Stimulated activated naive CD8-positive, alpha-beta T cell treated with anti-CD3 and anti-CD28 coated beads, Interleukin-15, Interleukin-2, amounts not matched to agents 100 U/mL and 50 U/mL, for 24 hours (primary cell): ENCODE data around the gene PRDM11.
"Not testable (repeated sequence)": the region's sequence is repeated elsewhere in the genome, so short reads cannot be mapped to it uniquely, and the experiment has no call there.

ENCODE experiments used
- ATAC-seq: fragments of 150-1000 bp; cut with Tn5 transposase; one replicate; pipeline ENCODE4 v1.10.0; 2021
- DNase-seq: peaks from one replicate; pipeline ENCODE4 v3.0.0; 2021

Gene PRDM11

DNA sequence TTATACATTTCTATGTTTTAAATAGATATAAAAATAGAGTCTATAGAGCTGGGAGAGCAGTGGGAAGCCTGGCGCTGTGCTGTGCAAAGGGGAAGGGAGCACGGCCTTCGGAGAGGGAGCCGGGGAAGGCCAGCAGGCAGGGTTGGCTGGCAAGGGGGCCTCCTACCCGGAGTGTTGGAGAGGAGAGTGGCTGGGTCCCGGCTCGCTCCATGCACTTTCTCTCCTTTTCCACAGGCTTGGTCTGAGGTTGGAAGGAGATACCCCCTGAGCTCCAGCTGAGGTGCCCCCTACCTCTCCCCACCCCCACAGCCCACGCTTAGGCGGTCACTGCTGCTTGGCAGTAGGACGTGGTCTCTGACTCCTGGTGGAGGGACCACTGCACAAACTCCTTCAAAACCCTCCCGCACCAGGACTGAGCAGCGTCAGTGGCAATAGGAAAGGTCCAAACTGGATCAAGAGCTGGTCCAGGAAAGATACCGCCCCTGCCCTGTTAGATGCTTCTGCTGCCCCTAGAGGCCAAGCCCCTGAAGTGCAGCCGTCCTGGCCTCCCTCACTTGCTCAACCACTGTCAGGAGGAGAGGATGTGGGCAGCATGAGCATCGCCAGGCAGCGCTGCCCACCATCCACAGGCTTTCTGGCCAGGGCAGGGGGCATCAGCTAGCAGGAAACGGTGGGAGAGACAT lies 86.8 kb downstream of the PRDM11 start:
- DNase-seq (peak; percentile 74), ATAC-seq (peak; percentile 56)

DNA sequence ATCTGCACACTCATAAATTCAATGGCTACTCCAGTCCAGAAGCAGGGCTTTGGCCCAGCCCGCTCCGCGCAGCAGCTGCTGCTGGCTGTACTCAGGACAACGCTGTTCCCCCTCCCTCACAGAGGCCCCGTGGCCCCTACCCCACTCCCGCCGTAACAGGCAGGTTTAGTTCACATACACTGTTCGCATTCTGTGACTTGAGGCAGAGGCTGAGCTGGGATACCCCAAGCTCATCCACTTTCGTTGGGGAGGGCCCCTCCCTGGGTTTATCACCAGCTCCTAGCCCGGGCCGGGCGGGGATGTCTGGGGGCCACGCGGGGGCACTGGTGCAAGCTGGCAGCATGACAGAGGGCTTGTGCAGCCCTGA lies 87.3 kb downstream of the PRDM11 start:
- ATAC-seq (no peak), DNase-seq (no peak)

DNA sequence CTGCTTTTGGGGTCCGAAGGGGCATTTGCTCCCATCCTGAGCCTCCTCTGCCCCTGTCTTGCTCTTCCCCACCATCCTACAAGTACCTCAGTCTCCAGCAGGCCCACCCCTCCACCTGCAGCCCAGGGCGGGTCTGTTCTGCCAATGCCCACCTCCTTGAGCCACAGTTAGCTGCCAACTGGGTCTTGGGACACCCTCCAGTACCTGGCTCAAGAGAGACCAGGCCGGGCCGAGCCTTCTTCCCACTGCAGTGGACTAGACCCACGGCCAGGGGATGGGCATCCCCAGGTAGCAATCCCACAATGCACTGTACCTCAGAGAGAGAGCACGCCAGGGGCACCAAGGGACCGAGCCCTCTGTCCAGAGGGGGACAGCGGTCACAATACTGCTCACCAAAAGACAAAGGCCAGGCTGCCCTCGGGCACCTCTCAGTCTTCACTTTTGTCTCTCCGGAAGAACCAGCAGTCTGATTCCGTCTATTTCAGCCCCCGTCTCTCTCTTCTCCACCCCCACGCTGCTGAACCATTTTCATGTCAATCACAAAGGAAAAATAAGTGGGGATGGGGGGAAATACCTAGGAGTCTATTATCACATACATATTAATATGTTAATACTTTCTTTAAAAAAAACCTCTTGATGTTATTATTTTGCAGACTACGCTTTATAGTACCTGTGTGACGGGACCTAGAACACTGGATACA lies 88.0 kb downstream of the PRDM11 start:
- no peak for ATAC-seq
- DNase-seq, result no peak

DNA sequence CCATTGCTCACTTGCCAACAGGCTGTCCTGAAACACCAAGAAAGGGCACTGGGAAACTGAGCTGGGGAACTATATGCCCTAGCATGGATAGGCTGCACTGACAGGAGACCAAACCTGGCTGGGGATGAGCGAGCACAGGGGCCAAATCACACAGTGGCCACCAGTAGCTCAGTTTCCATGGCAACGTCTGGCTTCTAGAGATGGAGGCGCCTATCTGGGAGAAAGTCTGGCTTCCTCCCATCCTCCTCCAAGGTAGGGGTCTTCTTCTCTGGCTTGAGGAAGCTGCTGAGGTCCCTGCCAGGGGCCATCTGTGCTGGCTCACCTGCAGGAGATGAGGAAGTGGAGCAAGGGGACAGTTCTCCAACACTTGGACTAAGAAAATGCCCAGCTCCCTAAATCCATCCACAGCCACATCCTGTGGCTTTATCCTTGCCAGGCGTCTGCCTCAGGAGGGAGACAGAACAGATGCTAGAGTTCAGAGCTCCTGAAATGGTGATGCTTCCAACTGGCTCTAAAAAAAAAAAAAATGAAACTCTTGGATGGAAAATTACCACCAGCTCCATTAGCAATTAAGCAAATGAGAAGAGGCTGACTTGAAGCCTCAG lies 91.4 kb downstream of the PRDM11 start:
- DNase-seq (no peak), ATAC-seq (no peak)

GRCh38 chr11:45238724-45239123 lies 92.3 kb downstream of the PRDM11 start:
- ATAC-seq (no peak), DNase-seq (no peak)

DNA sequence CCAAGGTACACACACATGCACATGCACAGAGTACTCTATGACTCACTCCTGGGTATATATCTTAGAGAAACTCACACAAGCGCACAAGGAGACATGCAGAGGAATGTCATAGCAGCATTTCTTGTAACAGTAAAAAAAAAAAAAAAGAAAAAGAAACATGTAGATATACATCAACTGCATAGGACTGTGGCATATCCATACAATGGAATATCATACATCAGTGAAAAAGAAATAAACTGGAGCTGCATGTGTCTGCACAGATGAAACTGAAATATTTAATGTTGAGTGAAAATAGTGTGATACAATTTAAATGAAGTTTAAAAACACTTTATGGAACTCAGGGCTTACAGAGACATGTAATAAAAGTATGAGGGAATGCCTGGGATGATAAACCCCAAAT lies 93.3 kb downstream of the PRDM11 start:
- no peak for DNase-seq
- ATAC-seq, result no peak

DNA sequence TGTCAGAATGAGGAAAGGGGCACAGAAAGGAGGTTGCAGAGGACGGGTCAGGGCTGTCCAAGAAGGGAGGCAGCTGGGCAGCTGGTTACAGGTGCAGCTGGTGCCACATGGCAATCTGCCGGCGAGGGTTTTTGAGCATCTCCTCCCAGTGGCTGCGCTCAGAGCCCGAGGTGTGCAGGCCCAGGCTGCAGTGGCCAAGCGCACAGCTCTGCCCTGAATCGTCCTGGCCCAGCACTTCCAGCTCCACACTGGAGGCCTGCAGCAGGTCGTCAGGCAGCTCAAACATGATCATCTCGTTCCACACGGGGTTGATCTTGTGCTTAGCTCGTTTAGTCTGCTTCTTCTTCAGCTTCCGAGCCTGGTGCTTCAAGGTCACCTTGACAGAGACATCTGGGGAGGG lies 97.5 kb downstream of the PRDM11 start:
- no peak for DNase-seq
- ATAC-seq, result no peak

DNA sequence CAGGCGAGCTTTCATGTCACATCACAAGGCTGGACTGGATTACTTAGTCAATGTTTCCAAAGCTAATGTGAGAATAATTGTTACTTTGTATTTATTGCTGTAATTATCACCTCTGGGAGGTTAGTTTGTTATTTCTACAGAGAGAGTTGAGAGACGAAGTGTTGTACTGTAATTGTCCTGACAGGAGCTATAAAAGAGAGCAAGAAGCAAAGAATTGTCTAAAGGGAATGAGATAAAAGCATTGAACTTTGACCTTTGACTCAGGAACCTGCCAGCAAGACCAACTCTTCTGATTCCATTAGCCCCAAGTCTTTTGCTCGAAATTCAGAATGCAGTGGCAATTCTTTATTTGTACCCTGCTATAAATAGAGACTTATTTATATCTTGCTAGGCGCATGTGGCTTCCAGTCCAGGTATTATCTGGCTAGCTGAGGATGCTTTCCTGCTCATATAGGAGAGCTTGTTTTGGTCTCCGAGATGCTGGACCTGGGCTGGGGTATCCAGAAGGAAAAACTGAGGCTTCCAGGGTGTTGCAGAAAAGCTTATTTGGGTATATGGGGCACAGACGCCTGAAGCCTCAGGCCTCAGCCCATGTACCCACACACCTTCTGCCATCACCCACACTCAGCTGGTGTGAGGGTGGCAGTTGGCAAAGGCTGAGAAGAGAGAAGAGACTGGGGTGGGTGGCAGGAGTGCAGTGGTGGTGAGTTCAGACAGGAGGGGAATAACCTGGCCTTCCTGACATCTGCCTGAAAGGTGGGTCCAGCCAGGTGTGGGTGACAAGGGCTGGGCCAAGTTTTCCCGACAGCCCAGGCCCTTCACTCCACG lies 99.0 kb downstream of the PRDM11 start:
- DNase-seq (no peak), ATAC-seq (no peak)

DNA sequence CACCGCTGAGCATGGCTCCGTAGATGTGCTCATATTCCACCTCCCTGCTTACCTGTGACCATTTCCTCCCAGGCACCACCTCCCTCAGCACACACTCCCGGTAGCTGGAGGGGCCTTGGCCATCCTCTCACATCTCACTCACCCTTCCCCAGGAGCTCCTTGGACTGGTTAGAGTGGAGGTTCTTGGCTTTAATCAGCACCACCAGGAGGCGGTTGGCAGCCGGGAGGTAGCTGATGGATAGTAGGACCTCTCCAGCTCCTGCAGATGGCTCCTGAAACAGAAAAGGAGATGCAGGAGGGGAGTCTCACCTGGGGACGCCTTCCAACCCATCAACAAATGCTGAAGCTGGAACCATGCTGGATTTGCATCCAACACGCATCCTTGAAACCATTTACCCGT lies 99.8 kb downstream of the PRDM11 start:
- no peak for DNase-seq
- ATAC-seq, result no peak

- no peak for ATAC-seq
- no peak for DNase-seq
Measured at GRCh38 chr11:45247433-45247832, 101.0 kb downstream of the PRDM11 start.

DNA sequence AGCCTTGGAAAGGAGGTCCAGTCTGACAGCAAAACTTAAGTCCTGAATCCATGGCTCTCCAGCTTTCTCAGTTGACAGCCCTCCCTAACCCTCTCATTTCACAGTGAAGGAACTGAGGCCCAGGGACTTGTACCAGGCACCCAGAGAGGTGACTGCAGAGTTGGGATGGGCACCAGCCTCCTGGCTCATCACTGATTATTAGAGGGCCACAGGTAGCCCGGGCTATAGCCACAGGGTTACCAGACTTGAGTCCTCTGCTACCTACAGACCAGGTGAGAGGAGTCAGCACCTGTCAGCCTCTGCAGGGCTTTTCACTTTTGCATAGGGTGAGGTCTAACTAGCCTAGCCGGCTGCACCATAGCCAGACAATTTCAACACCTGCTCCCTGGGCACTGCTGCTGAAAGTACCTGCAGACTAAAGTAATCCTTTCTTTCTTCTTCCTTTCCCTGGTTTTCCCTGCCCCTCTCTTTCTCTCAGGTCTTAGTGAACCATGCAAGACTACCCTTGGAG lies 102.1 kb downstream of the PRDM11 start:
- no peak for DNase-seq
- no peak for ATAC-seq

- not testable (repeated sequence) for ATAC-seq, DNase-seq
Measured at GRCh38 chr11:45249372-45249771, 102.9 kb downstream of the PRDM11 start.

DNA sequence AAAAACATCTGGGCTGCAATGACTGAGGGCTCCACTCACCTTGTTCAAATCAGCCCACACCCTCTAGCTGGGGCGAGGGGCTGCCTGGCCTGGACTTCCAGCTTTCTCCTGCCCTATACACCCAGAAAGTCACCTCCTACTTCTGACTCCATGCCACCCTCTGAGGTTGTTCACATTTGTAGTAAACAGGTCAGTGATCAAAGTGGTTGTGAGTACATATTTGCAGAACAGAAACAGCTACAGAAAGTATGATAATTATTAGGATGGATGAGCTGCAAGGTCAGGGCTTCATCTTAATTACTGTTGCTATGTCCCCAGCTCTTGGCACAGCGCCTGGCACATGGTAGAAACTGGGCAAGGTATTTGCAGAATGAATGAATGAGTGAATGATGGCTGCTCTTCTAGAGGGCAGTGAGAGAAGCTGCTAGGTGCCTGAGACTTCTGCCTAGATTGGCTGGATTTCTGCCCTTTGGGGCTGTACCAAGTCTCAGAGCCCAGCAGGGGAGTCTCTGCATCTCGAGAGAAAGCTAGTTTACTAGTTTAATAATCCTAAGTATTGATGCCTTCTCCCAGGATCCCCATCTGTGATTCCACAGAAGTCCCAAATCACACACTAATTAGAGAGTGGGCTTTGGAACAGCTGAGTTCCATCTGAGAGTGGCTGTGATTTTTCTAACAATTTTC lies 103.7 kb downstream of the PRDM11 start:
- DNase-seq, result no peak
- ATAC-seq, result no peak

GRCh38 chr11:45252134-45252856 lies 105.9 kb downstream of the PRDM11 start:
- ATAC-seq, result peak; percentile 46
- DNase-seq, result peak; percentile 47

DNA sequence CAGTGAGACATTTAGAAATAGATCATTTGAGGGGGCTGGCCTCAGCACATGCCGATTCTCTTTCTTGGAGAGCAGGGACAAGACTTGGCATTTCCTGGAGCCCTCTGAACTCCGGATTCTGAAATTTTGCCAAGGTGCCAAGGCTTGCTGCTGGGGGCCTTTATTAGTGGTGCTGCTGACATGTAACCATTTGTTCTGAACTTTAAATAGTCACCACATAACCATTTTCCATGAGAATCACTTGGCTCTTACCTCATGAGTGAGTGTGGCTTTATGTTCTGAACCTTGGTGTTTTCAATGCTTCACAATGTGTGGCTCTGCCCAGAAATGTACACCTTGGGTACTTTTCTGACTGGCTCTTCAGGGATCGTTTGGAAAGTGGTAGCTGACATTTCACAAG lies 106.4 kb downstream of the PRDM11 start:
- ATAC-seq (no peak), DNase-seq (no peak)

DNA sequence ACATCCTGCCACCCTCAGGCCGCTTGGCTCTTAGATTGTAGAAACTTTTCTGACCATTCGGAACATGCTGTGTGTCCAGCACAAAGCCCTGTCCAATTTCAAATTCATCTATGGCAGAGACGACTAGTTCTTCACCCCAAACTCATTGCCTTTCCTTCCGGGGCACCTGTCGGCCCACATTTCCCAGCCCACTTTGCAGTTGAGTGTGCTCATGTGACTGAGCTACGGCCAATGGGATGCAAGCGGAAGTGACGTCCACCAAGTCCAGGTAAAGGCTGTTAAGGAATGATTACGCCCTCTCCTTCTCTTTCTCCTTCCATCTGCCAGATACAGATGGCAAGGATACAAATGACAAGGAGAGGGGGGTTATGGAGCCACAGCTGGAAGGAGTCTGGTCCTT lies 107.2 kb downstream of the PRDM11 start:
- DNase-seq, result no peak
- ATAC-seq, result no peak

DNA sequence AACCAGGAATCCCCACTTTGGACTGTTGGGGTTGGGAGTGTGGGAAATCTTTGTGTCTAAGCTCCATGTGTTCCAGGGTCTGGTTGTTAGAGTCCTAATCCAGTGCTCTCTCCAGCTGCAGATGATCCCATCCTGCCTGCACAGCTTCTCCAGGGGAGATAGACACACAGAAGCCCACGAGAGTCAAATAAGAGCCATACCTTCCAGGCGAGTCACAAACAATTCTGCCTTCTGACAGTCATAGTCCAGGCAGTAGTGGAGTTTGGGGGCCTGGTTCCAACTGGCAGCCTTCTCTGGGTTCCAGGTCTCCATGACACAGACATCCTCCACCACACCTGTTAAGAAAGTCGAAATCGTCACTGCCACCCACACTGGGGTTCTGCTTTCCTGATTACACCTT lies 107.6 kb downstream of the PRDM11 start:
- ATAC-seq, result no peak
- no peak for DNase-seq

GRCh38 chr11:45258982-45259530 lies 112.6 kb downstream of the PRDM11 start:
- no peak for DNase-seq
- ATAC-seq, result no peak

- DNase-seq (no peak), ATAC-seq (no peak)
Measured at GRCh38 chr11:45259592-45259991, 113.2 kb downstream of the PRDM11 start.

DNA sequence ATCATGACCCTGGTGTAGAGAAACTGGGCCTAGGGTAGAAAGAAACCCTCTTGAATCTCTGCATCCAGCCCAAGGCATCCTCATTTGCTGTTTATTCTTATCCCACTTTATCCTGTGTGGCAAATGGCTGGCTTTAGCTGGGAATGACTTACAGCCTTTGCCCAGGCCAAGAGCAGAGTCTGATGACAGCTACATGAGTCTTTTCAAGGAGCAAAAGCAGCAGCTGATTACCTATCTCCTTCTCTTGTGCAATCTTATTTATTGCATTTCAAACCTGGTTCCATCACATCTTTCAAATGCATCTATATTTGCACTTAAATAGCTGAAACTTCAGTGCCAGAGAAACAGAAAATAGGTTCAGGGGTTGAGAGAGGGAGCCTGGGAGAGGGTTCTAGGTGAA lies 113.6 kb downstream of the PRDM11 start:
- no peak for DNase-seq
- ATAC-seq, result no peak

DNA sequence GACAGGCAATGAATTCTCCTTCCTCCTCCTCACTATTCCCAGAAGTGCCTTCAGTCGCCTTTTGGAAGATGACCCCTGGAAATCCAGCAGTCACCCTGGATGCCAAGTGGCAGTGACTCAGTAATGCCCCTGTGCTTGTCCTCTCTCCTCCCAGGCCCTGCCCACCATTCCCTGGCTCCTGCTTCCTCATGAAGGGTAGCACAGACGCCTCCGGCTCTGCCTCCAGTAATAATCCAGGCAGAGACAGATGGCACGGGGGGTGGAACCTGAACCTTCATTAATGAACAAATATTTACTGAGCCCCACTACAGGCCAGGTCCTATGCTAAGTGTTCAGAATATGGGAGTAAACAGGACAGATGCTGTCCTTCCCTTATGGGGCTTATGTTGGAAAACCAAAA lies 116.5 kb downstream of the PRDM11 start:
- no peak for ATAC-seq
- DNase-seq, result no peak
